ENCODE data around the gene EEA1.
A peak's percentile ranks its signal among the peaks of the same experiment; 100 is the strongest.

The EEA1 gene

DNA sequence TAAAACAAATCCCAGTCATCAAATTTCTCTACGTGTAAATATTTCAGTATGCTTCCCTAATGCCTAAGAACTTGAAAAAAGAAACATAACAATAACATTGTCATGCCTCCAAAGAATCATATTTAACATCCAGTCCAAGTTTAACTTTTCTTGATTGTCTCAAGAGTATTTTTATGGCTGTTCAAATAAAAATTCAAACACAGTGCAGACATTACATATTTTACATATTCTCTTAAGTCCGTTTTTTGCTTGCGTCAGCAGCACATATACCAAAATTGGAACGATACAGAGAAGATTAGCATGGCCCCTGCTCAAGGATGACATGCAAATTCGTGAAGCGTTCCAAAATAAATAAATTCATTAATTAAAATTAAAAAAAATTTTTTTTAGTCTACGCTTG lies 23.3 kb upstream of the EEA1 start:
- peak overlapping the region; percentile 76 to 95 (median 82) for H3K27ac Mint-ChIP-seq
- H3K36me3 Mint-ChIP-seq (ENCODE audit: low read depth) = no peaks in the 10 kb centered on the region
- peaks cover 5% of the 10 kb centered on the region for H3K27me3 Mint-ChIP-seq (ENCODE audit: low read depth)
- TF ChIP-seq, protein P1, sequence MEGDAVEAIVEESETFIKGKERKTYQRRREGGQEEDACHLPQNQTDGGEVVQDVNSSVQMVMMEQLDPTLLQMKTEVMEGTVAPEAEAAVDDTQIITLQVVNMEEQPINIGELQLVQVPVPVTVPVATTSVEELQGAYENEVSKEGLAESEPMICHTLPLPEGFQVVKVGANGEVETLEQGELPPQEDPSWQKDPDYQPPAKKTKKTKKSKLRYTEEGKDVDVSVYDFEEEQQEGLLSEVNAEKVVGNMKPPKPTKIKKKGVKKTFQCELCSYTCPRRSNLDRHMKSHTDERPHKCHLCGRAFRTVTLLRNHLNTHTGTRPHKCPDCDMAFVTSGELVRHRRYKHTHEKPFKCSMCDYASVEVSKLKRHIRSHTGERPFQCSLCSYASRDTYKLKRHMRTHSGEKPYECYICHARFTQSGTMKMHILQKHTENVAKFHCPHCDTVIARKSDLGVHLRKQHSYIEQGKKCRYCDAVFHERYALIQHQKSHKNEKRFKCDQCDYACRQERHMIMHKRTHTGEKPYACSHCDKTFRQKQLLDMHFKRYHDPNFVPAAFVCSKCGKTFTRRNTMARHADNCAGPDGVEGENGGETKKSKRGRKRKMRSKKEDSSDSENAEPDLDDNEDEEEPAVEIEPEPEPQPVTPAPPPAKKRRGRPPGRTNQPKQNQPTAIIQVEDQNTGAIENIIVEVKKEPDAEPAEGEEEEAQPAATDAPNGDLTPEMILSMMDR (IDR thresholded peaks at IDR 0.05; ENCODE audit: unreplicated experiment in 3 of 3) = no peak
- H3K9me3 Mint-ChIP-seq = peaks cover 25% of the 10 kb centered on the region
- H3K4me1 Mint-ChIP-seq = peaks cover 5% of the 10 kb centered on the region
- H3K4me3 Mint-ChIP-seq = no peak overlapping the region

DNA sequence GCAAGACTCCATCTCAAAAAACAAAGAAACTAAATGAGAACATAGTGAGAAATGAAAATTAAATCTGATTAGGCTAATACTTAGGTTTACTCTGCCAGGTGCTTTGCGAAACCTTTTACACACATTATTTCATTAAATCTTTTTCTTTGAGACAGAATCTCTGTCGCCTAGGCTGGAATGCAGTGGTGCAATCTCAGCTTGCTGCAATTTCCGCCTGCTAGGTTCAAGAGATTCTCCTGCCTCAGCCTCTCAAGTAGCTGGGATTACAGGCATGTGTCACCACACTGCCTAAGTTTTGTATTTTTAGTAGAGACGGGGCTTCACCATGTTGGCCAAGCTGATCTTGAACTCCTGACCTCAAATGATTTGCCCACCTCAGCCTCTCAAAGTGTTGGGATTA lies 21.9 kb upstream of the EEA1 start:
- H3K9me3 Mint-ChIP-seq = peaks cover 17% of the 10 kb centered on the region
- H3K4me3 Mint-ChIP-seq = no peak overlapping the region
- TF ChIP-seq, protein P1 (IDR thresholded peaks at IDR 0.05; ENCODE audit: unreplicated experiment in 3 of 3) = no peak
- H3K4me1 Mint-ChIP-seq = peaks cover 5% of the 10 kb centered on the region
- no peak overlapping the region for H3K27ac Mint-ChIP-seq
- H3K36me3 Mint-ChIP-seq (ENCODE audit: low read depth) = no peaks in the 10 kb centered on the region
- peaks cover 5% of the 10 kb centered on the region for H3K27me3 Mint-ChIP-seq (ENCODE audit: low read depth)

DNA sequence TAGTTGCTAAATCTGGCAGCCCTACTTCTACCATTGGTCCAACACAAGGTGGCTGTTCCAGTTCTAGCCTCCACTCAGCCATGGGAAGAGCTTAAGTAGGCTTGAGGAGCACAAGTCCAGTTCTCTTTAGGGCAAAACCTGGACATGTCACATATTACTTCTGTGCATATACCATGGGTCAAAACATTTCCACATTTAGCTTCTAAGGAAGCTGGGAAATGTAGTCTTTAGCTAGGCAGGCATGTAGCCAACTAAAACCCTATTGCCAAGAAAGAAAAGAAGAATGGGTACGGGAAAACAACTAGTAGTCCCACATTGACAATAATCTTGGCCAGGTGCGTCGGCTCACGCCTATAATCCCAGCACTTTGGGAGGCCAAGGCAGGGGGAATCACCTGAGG lies 20.9 kb upstream of the EEA1 start:
- Mint-ChIP-seq H3K27ac (no peak overlapping the region), H3K4me1 (peaks cover 5% of the 10 kb centered on the region), H3K27me3 (ENCODE audit: low read depth) (peaks cover 8% of the 10 kb centered on the region), H3K9me3 (peaks cover 16% of the 10 kb centered on the region), H3K4me3 (no peak overlapping the region), H3K36me3 (ENCODE audit: low read depth) (no peaks in the 10 kb centered on the region)
- TF ChIP-seq, protein P1 (IDR thresholded peaks at IDR 0.05; ENCODE audit: unreplicated experiment in 3 of 3) = no peak

DNA sequence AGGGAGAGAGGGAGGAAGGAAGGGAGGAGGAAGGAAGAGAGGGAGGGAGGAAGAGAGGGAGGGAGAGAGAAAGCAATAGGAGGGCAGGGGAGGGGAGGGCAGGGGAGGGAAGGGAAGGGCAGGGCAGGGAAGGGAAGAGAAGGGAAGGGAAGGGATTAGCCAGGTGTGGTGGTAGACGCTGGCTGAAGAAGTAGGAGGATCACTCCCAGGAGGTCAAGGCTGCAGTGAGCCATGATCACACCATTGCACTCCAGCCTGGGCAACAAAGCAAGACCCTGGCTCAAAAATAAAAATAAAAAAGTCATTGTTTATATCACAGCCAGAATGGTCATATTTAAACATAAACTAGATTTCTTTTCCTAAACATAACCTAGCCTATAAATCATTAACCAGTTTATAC lies 20.4 kb upstream of the EEA1 start:
- Mint-ChIP-seq H3K27ac (no peak overlapping the region), H3K4me1 (peaks cover 5% of the 10 kb centered on the region)

DNA sequence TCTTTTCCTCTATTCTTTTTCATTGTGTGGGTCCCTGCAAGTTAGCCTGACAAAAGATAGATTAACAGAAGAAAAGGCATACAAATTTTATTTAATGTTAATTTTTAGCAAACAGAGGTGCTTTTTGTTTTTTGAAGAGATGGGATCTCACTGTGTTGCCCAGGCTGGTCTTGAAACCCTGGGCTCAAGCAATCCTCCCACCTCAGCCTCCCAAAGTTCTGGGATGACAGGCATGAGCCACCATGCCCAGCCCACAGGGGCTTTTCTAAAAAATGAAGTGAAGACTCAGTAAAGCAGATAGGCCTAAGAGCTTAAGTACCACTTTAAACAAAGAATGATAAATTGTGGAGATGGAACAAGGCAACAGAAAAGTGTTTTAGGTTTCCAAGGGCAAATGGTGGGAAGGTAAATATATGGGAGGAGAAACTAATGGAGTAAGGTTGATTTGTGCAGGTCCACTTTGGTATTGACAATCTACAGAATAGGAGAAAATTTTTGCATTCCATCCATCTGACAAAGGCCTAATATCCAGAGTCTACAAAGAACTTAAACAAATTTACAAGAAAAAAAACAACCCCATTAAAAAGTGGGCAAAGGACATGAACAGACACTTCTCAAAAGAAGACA lies 18.6 kb upstream of the EEA1 start:
- Mint-ChIP-seq H3K4me3 (no peak overlapping the region), H3K27ac (no peak overlapping the region), H3K4me1 (peaks cover 18% of the 10 kb centered on the region), H3K36me3 (ENCODE audit: low read depth) (no peaks in the 10 kb centered on the region), H3K9me3 (peaks cover 5% of the 10 kb centered on the region), H3K27me3 (ENCODE audit: low read depth) (peaks cover 8% of the 10 kb centered on the region)
- TF ChIP-seq, protein P1 (IDR thresholded peaks at IDR 0.05; ENCODE audit: unreplicated experiment in 3 of 3) = no peak

More for the DNA sequence above, 20.4 kb upstream of the EEA1 start:
- peaks cover 8% of the 10 kb centered on the region for H3K27me3 Mint-ChIP-seq (ENCODE audit: low read depth)
- H3K4me3 Mint-ChIP-seq = no peak overlapping the region
- TF ChIP-seq, protein P1 (IDR thresholded peaks at IDR 0.05; ENCODE audit: unreplicated experiment in 3 of 3) = no peak
- H3K9me3 Mint-ChIP-seq = peaks cover 14% of the 10 kb centered on the region
- H3K36me3 Mint-ChIP-seq (ENCODE audit: low read depth) = no peaks in the 10 kb centered on the region

DNA sequence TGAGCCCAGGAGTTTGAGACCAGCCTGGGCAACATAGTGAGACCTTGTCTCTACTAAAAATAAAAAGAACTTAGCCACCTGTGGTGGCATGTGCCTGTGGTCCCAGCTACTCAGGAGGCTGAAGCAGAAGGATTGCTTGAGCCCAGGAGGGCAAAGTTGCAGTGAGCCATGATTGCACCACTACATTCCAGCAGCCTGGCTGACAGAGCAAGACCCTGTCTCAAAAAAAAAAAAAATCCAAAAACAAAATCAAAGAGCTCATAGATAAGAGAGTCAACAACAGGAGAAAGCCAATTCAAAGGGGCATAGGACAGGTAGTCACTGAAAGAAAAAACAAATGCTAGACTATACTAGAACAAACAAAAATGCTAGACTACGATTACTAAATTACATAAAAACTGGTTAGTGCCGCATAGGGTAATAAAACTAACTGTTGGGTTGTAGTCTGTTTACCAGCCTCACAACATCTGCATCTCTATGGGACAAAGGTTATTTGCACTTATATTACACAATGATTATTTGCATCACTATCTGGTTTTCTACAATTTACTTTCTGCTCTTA lies 16.6 kb upstream of the EEA1 start:
- no peak overlapping the region for H3K4me3 Mint-ChIP-seq
- no peak overlapping the region for H3K27ac Mint-ChIP-seq
- no peaks in the 10 kb centered on the region for H3K36me3 Mint-ChIP-seq (ENCODE audit: low read depth)
- TF ChIP-seq, protein P1 (IDR thresholded peaks at IDR 0.05; ENCODE audit: unreplicated experiment in 3 of 3) = no peak
- peaks cover 3% of the 10 kb centered on the region for H3K9me3 Mint-ChIP-seq
- H3K4me1 Mint-ChIP-seq = peaks cover 19% of the 10 kb centered on the region
- peaks cover 8% of the 10 kb centered on the region for H3K27me3 Mint-ChIP-seq (ENCODE audit: low read depth)

All from nephron (organoid).